Gastrocnemius medialis (tissue), 4 donors: ENCODE measurements around the gene OIT3.

Experiments
- CTCF ChIP-seq, 5 experiments: fragments of 450-650 bp in 3 of 5; fragments of 200-600 bp in 2 of 5; sonication (generic) in 2 of 5; IDR thresholded peaks in 4 of 5; conservative IDR thresholded peaks in 1 of 5; 1 replicate in 4 of 5; 2 replicates in 1 of 5; pipeline ENCODE4 v1.5.1; 2016 to 2019; ENCODE audit warnings: antibody characterized with exemption in 5 of 5, mild to moderate bottlenecking in 3 of 5, moderate library complexity in 3 of 5
- POLR2A ChIP-seq, 2 donors: fragments of 450-650 bp; IDR thresholded peaks; one replicate each; pipeline ENCODE4 v1.6.1; 2017; ENCODE audit warnings: antibody characterized with exemption in 2 of 2, mild to moderate bottlenecking in 2 of 2, moderate library complexity in 2 of 2

GRCh38 chr10:72924351-72924750, 30.8 kb downstream of the OIT3 start:
- TF ChIP-seq CTCF (IDR thresholded peaks at IDR 0.05 in 4 of 5, conservative IDR thresholded peaks at IDR 0.05 in 1 of 5) = no peak
- no peak for TF ChIP-seq POLR2A (IDR thresholded peaks at IDR 0.05)
